ENCODE data around the gene WIPI1. TPM values are rescaled to one million over a fixed set of nuclear protein-coding genes. Genes with fewer than 3 reads are reported as not detected.
A peak's percentile ranks its signal among the peaks of the same experiment; 100 is the strongest.

The WIPI1 gene
- total and polyA plus RNA-seq, 4 experiments from 2014 or later = 4.4 to 12.3 (median 9.9) TPM

- POLR2A ChIA-PET (ENCODE audit: partially characterized antibody) = interaction anchor here (10.2 kb wide), 1 partner anchor 143 kb away, joined by 90 read pairs; the partner anchor contains the start of genes ARSG and SLC16A6
- CTCF ChIA-PET (ENCODE audit: partially characterized antibody) = interaction anchor here (1.3 to 12.8 kb wide), 12 partner anchors 8 to 256 kb away, joined by 3 to 181 read pairs (median 16); partner anchors contain the start of gene WIPI1
Observed at GRCh38 chr17:68433911-68434508, 23.3 kb downstream of the WIPI1 start.

DNA sequence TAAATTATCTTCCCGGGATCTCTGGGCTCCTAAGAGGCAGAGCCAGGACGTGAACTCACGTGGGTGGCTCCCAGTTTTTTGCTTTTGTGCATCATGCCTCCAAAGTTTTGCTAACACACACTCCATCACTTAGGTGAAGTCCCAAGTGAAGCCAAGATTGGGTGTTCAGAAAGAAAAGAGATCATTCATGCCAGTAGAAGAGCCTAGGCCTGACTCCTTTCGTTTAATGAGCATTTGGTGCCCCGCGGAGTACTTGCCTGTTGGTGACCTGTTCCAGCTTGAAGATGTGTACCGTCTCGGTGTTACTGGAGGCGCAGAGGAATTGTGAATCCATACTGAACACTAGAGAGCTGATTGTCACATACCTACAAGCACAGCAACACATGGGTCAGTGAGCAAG, 24.1 kb downstream of the WIPI1 start:
- Histone ChIP-seq H3K36me3 (ENCODE audit: insufficient read depth, low read length) (peaks cover 18% of the 10 kb centered on the region), H3K9me3 (ENCODE audit: control insufficient read depth in 1 of 2, low read length in 2 of 2) (no peaks in the 10 kb centered on the region), H3K4me1 (ENCODE audit: insufficient read depth, low read length) (peaks cover 36% of the 10 kb centered on the region), H3K27ac (ENCODE audit: low read depth, low read length) (no peak overlapping the region), H3K4me3 (ENCODE audit: low read length in 2 of 2) (no peak overlapping the region), H3K27me3 (ENCODE audit: insufficient read depth, low read length) (no peaks in the 10 kb centered on the region)
- Mint-ChIP-seq H3K36me3 (peaks cover 3 to 31% of the 10 kb centered on the region in 2 donors), H3K4me1 (peaks cover 28 to 41% (median 31%) of the 10 kb centered on the region in 4 donors), H3K27me3 (no peaks in the 10 kb centered on the region), H3K4me3 (no peak overlapping the region), H3K9me3 (peaks cover 0 to 3% (median 0%) of the 10 kb centered on the region in 8 donors), H3K27ac (peak overlapping the region in 2 of 7 donors; percentile 24 to 55)
- DNase-seq = no peak
- POLR2A ChIA-PET (ENCODE audit: partially characterized antibody) = interaction anchor here (1.8 to 10.2 kb wide), 2 partner anchors 34 to 142 kb away, joined by 7 to 90 read pairs; partner anchors contain the start of genes ARSG and SLC16A6
- intact Hi-C loops (cut with micrococcal nuclease) = no loop called here
- CTCF ChIA-PET (ENCODE audit: partially characterized antibody) = interaction anchor here (1.3 to 12.8 kb wide), 14 partner anchors 9 to 260 kb away, joined by 3 to 181 read pairs (median 12); partner anchors contain the start of gene WIPI1

More at GRCh38 chr17:68433911-68434508, 23.3 kb downstream of the WIPI1 start:
- Histone ChIP-seq H3K27me3 (ENCODE audit: insufficient read depth, low read length) (no peaks in the 10 kb centered on the region), H3K9me3 (ENCODE audit: control insufficient read depth in 1 of 2, low read length in 2 of 2) (no peaks in the 10 kb centered on the region), H3K4me3 (ENCODE audit: low read length in 2 of 2) (no peak overlapping the region), H3K36me3 (ENCODE audit: insufficient read depth, low read length) (peaks cover 13% of the 10 kb centered on the region), H3K4me1 (ENCODE audit: insufficient read depth, low read length) (peaks cover 44% of the 10 kb centered on the region), H3K27ac (ENCODE audit: low read depth, low read length) (no peak overlapping the region)
- Mint-ChIP-seq H3K4me3 (no peak overlapping the region), H3K27me3 (no peaks in the 10 kb centered on the region), H3K9me3 (peaks cover 0 to 3% (median 0%) of the 10 kb centered on the region in 8 donors), H3K36me3 (peaks cover 3 to 27% of the 10 kb centered on the region in 2 donors), H3K4me1 (peaks cover 32 to 49% (median 37%) of the 10 kb centered on the region in 4 donors), H3K27ac (peak overlapping the region in 2 of 7 donors; percentile 12 to 76)
- DNase-seq = no peak
- intact Hi-C loops (cut with micrococcal nuclease) = no loop called here

DNA sequence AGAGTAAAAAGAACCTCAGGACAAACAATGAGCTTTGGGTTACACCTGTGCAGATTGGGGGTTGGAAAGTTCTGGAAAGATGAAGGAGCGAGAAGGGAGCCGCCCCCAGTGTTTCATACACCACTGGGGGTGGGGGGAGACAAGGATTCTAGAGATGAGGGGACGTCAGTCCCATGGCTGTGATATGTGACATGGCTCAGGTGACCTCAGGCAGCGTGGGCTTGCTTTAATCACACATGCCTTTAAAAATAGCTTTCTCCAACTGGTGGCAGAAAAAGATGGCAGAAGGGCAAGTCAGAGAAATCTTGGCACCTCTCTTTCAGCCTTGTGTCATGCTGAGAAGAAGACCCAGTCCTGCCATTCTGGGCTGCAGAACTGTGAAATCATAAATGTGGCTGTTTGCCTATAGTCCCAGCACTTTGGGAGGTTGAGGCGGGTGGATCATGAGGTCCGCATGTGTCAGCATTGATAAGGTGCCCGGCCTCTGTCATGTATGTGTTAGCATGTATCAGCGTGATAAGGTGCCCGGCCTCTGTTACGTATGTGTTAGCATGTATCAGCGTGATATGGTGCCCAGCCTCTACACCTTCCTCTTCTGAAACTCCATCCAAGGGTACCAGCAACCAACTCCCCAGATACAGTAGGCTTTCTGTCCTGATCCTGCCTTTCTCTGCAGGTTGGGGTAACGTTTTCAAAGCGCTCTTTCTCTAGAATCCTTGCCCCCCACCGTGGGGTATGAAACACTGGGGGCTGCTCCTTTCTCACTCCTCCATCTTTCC, 25.0 kb downstream of the WIPI1 start:
- Mint-ChIP-seq H3K27me3 (no peaks in the 10 kb centered on the region), H3K9me3 (peaks cover 0 to 3% (median 0%) of the 10 kb centered on the region in 8 donors), H3K4me3 (no peak overlapping the region), H3K27ac (peak overlapping the region in 4 of 7 donors; percentile 14 to 86 (median 20)), H3K4me1 (peaks cover 20 to 32% (median 23%) of the 10 kb centered on the region in 4 donors), H3K36me3 (peaks cover 3 to 29% of the 10 kb centered on the region in 2 donors)
- DNase-seq = no peak
- Histone ChIP-seq H3K4me1 (ENCODE audit: insufficient read depth, low read length) (peaks cover 26% of the 10 kb centered on the region), H3K9me3 (ENCODE audit: control insufficient read depth in 1 of 2, low read length in 2 of 2) (no peaks in the 10 kb centered on the region), H3K36me3 (ENCODE audit: insufficient read depth, low read length) (peaks cover 18% of the 10 kb centered on the region), H3K4me3 (ENCODE audit: low read length in 2 of 2) (no peak overlapping the region), H3K27me3 (ENCODE audit: insufficient read depth, low read length) (no peaks in the 10 kb centered on the region), H3K27ac (ENCODE audit: low read depth, low read length) (no peak overlapping the region)
- ChIA-PET POLR2A (ENCODE audit: partially characterized antibody) (interaction anchor here (0.7 to 10.2 kb wide), 12 partner anchors 9 to 227 kb away, joined by 3 to 90 read pairs (median 4); partner anchors contain the start of genes ARSG and SLC16A6), CTCF (ENCODE audit: partially characterized antibody) (interaction anchor here (0.7 to 12.8 kb wide), 34 partner anchors 9 to 429 kb away, joined by 3 to 181 read pairs (median 4); partner anchors contain the start of genes ARSG, SLC16A6 and WIPI1)
- intact Hi-C loops (cut with micrococcal nuclease) = no loop called here

GRCh38 chr17:68431661-68432071, 25.6 kb downstream of the WIPI1 start:
- Mint-ChIP-seq H3K27me3 (no peaks in the 10 kb centered on the region), H3K27ac (peak overlapping the region in 5 of 7 donors; percentile 1 to 86 (median 20)), H3K4me3 (no peak overlapping the region), H3K9me3 (peaks cover 0 to 3% (median 0%) of the 10 kb centered on the region in 8 donors), H3K36me3 (peaks cover 3 to 33% of the 10 kb centered on the region in 2 donors), H3K4me1 (peaks cover 17 to 26% (median 17%) of the 10 kb centered on the region in 4 donors)
- Histone ChIP-seq H3K9me3 (ENCODE audit: control insufficient read depth in 1 of 2, low read length in 2 of 2) (no peaks in the 10 kb centered on the region), H3K4me3 (ENCODE audit: low read length in 2 of 2) (no peak overlapping the region), H3K27me3 (ENCODE audit: insufficient read depth, low read length) (no peaks in the 10 kb centered on the region), H3K27ac (ENCODE audit: low read depth, low read length) (no peak overlapping the region), H3K4me1 (ENCODE audit: insufficient read depth, low read length) (peaks cover 20% of the 10 kb centered on the region), H3K36me3 (ENCODE audit: insufficient read depth, low read length) (peaks cover 18% of the 10 kb centered on the region)
- CTCF ChIA-PET (ENCODE audit: partially characterized antibody) = interaction anchor here (0.7 to 12.8 kb wide), 30 partner anchors 9 to 428 kb away, joined by 3 to 181 read pairs (median 4); partner anchors contain the start of genes ARSG, SLC16A6 and WIPI1
- intact Hi-C loops (cut with micrococcal nuclease) = loop anchor here (1.0 kb wide), 1 partner anchor 168 kb away; no protein-coding TSS in a partner anchor
- POLR2A ChIA-PET (ENCODE audit: partially characterized antibody) = interaction anchor here (0.7 to 2.1 kb wide), 11 partner anchors 9 to 226 kb away, joined by 3 to 15 read pairs (median 4); partner anchors contain the start of genes ARSG and SLC16A6
- peak; percentile 57 to 65 (median 61) for DNase-seq

DNA sequence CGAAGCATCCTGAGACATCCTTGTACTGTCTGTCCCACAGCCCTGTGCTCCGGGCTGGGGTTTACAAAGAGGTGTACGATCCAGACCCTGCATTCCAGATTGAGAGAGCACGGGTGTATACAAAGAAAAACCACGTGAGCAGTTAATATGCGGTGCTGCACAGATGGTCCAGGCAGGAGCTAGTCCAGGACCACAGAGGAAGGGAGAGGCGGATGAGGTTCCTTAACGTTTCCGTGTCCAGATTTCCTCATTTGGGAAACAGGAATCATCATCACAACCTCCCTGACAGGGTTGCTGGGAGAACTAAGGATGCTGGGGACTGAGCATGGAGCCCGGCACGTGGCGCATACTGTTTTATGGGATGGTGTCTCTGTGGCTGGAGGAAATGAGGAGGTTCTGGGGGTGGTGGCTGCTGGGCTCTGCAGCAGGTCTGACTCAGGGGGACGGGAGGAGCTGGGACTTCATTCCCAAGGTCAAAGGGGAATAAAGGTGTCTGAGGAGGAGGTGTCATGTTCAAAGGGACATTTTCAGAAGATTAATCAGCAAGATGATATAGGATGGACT, 26.2 kb downstream of the WIPI1 start:
- no peaks in the 10 kb centered on the region for H3K9me3 ChIP-seq (ENCODE audit: control insufficient read depth in 1 of 2, low read length in 2 of 2)
- no peak for DNase-seq
- H3K27me3 ChIP-seq (ENCODE audit: insufficient read depth, low read length) = no peaks in the 10 kb centered on the region
- intact Hi-C loops (cut with micrococcal nuclease) = loop anchor here (1.0 kb wide), 1 partner anchor 168 kb away; no protein-coding TSS in a partner anchor
- peaks cover 11 to 20% (median 12%) of the 10 kb centered on the region in 4 donors for H3K4me1 Mint-ChIP-seq
- H3K27ac ChIP-seq (ENCODE audit: low read depth, low read length) = no peak overlapping the region
- peak overlapping the region in 2 of 7 donors; percentile 64 to 78 for H3K27ac Mint-ChIP-seq
- H3K4me3 ChIP-seq (ENCODE audit: low read length in 2 of 2) = no peak overlapping the region
- H3K36me3 Mint-ChIP-seq = peaks cover 3 to 31% of the 10 kb centered on the region in 2 donors
- H3K36me3 ChIP-seq (ENCODE audit: insufficient read depth, low read length) = peaks cover 18% of the 10 kb centered on the region
- ChIA-PET CTCF (ENCODE audit: partially characterized antibody) (interaction anchor here (1.1 to 12.8 kb wide), 17 partner anchors 11 to 258 kb away, joined by 3 to 181 read pairs (median 9); partner anchors contain the start of genes ARSG, SLC16A6 and WIPI1), POLR2A (ENCODE audit: partially characterized antibody) (interaction anchor here (1.1 to 2.1 kb wide), 6 partner anchors 27 to 172 kb away, joined by 3 to 15 read pairs (median 5); partner anchors contain the start of genes ARSG and SLC16A6)
- H3K4me3 Mint-ChIP-seq = no peak overlapping the region
- H3K9me3 Mint-ChIP-seq = peaks cover 0 to 3% (median 0%) of the 10 kb centered on the region in 8 donors
- no peaks in the 10 kb centered on the region for H3K27me3 Mint-ChIP-seq
- peaks cover 15% of the 10 kb centered on the region for H3K4me1 ChIP-seq (ENCODE audit: insufficient read depth, low read length)

- CTCF ChIA-PET (ENCODE audit: partially characterized antibody) = interaction anchor here (4.0 to 12.4 kb wide), 2 partner anchors 31 to 166 kb away, joined by 16 to 181 read pairs; no protein-coding TSS in a partner anchor
- peaks cover 0 to 3% (median 0%) of the 10 kb centered on the region in 8 donors for H3K9me3 Mint-ChIP-seq
- no peak for DNase-seq
- no peaks in the 10 kb centered on the region for H3K27me3 ChIP-seq (ENCODE audit: insufficient read depth, low read length)
- no peak overlapping the region for H3K27ac ChIP-seq (ENCODE audit: low read depth, low read length)
- H3K4me1 ChIP-seq (ENCODE audit: insufficient read depth, low read length) = peaks cover 8% of the 10 kb centered on the region
- POLR2A ChIA-PET (ENCODE audit: partially characterized antibody) = no interaction called here
- H3K4me3 Mint-ChIP-seq = no peak overlapping the region
- H3K27ac Mint-ChIP-seq = no peak overlapping the region
- H3K4me1 Mint-ChIP-seq = peaks cover 6 to 15% (median 7%) of the 10 kb centered on the region in 4 donors
- no peaks in the 10 kb centered on the region for H3K9me3 ChIP-seq (ENCODE audit: control insufficient read depth in 1 of 2, low read length in 2 of 2)
- peaks cover 3 to 31% of the 10 kb centered on the region in 2 donors for H3K36me3 Mint-ChIP-seq
- H3K27me3 Mint-ChIP-seq = no peaks in the 10 kb centered on the region
- intact Hi-C loops (cut with micrococcal nuclease) = no loop called here
- H3K36me3 ChIP-seq (ENCODE audit: insufficient read depth, low read length) = peaks cover 18% of the 10 kb centered on the region
- H3K4me3 ChIP-seq (ENCODE audit: low read length in 2 of 2) = no peak overlapping the region
Observed at GRCh38 chr17:68429881-68430280, 27.4 kb downstream of the WIPI1 start.

All from CD4-positive, alpha-beta memory T cell (primary cell).